Suppressor macrophage (primary cell): ENCODE results near the gene KBTBD7.

Source experiments
- DNase-seq, 4 experiments: peaks; one replicate each; pipeline ENCODE4 v3.0.0-alpha.2; 2020 to 2022
- total RNA-seq, 17 experiments: gene quantifications; one replicate each; lab custom pipeline; 2026; ENCODE audit warnings: mixed read lengths in 6 of 17, inconsistent platforms in 3 of 17; lab: John Stamatoyannopoulos, UW

Gene KBTBD7
- total RNA-seq = 1.1 to 16.6 (median 7.6) reads per million in 17 experiments

DNA sequence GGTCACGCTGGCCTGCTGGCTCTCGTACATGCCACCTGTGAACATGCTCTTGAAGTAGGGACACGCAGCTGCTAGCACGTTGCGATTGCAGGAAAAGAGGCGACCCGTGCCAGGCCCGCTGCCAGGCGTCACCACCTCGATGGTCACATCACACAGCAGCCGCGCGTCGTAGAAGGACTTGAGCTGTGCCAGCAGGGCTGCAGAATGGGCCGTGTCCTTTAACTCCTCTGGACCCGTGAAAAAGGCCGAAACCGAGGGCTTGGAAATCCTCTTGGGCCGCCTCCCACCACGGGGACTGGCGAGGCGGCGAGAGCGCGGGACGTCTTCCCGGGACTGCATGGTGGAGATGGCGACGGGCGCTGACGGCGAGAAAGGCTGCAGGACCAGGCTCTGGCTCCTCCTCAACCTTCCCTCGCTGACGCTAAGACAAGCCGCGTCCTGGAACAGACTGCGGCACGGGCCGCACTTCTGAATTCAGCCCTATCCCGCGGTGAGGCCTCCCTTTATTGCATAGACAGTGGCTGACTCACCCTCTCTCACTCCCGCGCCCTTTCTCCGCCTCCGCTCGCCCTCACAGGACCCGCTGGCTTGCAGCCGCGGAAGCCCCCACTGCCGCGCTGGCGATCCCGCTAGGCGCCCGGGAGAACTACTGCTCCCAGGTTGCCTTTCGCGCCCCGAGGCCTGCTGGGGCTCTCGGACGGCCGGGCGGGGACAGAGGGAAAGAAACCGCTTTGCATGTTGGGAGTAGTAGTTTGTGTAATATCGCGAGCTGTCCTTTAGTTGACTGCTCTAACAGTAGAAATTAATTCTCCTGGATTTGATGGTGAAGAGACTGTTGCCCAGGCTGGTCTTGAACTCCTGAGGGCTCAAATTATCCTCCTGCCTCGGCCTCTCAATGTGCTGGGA is at the start of gene KBTBD7:
TSS of gene KBTBD7 (minus strand) at position 651 of the 906 bp plus-strand sequence. CDS start at position 339, 312 bp downstream.
- DNase-seq = peak; percentile 95 to 97 (median 96)

DNA sequence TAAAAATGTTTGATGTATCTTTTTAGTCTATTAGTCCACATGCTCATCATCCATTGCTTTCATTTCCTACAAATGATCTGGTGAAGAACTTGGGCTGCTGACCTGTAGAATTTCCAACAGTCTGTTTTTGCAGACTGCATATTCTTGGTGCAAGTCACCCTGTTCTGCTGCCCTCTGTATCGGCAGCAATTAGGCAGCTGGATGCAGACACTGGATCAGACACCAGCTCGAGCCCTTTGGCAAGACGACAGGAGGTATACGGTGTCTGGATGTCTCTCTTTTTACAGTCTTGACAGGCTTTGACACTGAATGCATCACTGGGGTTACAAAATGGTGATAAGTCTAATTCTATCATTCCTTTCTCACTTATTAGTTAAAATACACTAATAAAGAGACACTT is 47.3 kb upstream of the KBTBD7 start:
- no peak for DNase-seq

GRCh38 chr13:41236369-41236768 is 42.0 kb upstream of the KBTBD7 start:
- DNase-seq = no peak

- DNase-seq = peak in 3 of 4 experiments; percentile 17 to 61 (median 46)
Measured at GRCh38 chr13:41232578-41233480, 38.5 kb upstream of the KBTBD7 start.

DNA sequence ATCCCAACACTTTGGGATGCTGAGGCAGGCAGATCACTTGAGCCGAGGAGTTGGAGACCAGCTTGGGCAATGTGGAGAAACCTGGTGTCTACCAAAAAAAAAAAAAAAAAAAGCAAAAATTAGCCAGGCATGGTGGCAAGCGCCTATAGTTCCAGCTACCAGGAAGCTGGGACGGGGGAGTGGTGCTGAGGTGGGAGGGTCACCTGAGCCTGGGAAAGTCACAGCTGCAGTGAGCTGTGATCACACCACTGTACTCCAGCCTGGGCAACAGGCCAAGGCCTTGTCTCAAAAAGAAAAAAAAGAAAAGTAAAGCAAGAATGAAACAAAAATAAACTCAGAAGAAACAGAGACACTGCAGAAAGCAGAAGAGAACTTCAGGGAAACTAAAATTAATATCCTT is 37.4 kb upstream of the KBTBD7 start:
- DNase-seq = peak in 1 of 4 experiments; percentile 21

GRCh38 chr13:41231025-41231677 is 36.8 kb upstream of the KBTBD7 start:
- no peak for DNase-seq

DNA sequence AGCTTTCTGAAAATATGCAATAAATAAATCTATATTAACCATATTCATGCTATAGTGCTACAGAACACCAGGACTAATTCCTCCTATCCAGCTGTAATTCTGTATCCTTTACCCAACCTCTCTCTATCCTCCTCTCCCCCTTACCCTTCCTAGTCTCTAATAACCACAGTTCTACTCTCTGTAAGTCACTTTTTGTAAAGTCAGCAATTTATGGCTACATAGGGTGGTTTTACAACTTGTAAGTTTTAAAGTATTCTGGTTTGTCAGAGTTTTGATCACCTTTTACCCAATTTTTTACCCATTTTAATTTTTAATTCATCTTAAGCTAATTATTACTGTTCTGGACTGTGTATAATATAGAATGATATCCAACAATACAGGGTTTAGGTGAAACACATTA is 35.0 kb upstream of the KBTBD7 start:
- no peak for DNase-seq

DNA sequence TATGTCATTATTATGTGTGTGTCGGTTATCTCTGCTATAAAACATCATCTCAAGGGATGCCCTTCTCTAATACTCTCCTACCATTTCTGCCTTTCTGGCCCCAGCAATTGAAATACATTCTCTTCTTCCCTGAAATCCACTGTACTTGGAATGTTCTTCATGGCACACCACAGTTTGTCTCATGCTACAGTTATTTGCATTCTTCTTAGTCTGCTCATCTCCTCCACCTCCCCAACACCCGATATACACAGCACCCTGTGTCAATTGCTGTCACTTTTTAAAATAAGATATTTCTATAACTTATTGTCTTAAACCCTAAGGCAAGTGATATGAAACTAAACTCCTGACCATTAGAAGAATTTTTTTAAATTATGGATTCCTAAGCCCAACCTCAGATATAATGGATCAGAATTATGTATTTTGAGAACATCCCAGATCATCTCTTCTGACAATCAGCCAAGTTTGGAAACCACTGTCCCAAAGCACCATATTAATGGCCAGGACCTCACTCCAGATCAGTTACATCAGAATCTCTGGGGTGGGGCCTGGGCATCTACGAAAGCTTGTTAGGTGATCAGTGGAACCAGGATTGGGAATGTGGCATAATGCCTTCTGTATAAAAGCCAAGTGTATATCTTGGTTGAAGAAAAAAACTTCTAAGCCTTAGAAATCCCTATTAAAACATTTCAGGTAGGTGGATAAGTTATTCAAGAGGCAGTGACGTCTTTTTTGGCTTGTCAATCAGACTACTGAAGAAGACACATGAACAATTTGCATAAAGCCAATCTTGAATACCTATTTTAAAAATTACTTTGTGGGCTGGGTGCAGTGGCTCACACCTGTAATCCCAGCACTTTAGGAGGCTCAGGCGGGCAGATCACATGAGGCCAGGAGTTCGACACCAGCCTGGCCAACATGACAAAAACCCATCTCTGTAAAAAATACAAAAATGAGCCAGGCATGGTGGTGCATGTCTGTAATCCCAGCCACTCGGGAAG is 30.0 kb upstream of the KBTBD7 start:
- DNase-seq = no peak

DNA sequence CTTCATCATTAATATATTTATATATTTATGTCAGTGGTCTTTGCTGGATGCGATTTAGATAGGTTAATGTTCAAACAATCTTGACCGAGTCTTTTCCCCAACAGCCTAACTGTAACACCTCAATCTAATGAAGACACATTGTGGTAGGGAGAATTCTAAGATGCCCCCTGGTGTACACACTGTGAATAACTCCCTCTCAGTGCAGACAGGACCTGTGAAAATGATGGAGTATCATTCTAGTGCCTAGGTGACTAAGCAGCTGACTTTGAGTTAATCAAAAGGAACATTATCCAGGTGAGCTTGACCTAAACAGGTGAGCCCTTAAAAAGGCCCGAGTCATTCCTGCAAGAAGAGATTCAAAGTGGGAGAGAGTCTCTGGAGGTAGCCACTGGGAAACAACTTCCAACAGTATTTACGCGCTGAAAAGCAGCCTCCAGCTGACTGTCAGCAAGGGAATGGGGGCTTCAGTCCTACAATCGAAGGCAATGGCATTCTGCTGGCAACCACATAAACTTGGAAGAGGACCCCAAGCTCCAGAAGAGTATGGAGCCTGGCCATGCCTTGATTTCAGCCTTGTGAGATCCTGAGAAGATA is 28.0 kb upstream of the KBTBD7 start:
- peak; percentile 58 to 65 (median 62) for DNase-seq

- DNase-seq = no peak
Measured at GRCh38 chr13:41220401-41220800, 26.0 kb upstream of the KBTBD7 start.

DNA sequence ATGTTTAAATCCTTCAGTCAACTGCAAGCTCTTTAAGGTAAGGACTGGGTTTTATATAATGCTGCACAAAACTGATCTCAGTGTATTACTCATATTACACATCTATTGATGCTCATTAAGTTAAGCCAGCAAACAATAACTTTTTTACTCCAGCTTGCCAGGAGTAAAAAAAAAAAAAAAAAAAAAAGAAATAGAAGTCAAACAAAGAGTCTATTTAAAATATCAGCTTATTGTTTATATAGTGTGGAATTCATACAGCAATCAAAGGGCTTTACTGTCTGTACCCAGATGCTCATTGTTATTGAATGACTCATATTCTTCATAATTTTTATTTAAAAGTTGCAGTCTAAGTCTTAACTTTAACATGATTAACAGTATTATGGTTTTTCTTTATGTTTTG is 21.8 kb upstream of the KBTBD7 start:
- DNase-seq = no peak

- DNase-seq = no peak
Measured at GRCh38 chr13:41213919-41214318, 19.6 kb upstream of the KBTBD7 start.

- no peak for DNase-seq
Measured at GRCh38 chr13:41213316-41213715, 18.9 kb upstream of the KBTBD7 start.

- no peak for DNase-seq
Measured at GRCh38 chr13:41212881-41213280, 18.5 kb upstream of the KBTBD7 start.

- DNase-seq = no peak
Measured at GRCh38 chr13:41211062-41211461, 16.7 kb upstream of the KBTBD7 start.

DNA sequence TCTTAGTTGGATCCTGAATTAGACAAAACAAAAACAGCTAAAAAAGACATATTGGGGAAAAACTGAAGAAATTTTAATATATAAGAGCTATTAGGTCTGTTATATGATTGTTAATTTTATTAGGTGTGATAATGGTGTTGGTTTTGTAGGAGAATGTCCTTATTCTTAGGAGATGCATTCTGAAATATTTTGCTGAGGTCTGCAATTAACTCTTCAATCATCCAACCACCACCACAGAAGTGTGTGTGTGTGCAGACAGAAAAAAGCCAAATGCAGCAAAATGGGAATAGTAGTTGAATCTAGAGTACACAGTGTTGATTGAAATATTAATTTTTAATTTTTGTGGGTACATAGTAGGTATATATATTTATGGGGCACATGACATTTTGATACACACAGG is 12.1 kb upstream of the KBTBD7 start:
- DNase-seq = no peak

DNA sequence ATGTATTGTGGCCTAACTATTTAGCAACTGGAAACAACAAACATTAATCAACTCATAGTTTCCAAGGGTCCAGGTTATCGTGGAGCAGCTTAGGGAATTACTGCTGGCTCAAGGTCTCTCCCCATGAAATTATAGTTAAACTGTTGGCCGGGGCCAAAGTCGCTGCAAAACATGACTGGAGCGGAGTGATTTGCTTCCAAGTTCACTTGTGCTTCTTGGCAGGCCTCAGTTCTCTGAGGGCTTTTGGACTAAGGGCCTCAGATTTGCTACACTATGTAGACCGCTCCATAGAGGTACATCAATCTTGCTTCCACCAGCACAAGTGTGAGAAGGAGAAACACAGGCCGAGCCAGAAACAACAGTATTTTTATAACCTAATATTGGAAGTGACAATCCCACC is 9.4 kb upstream of the KBTBD7 start:
- DNase-seq = no peak

GRCh38 chr13:41200126-41200525 is 5.8 kb upstream of the KBTBD7 start:
- DNase-seq = no peak

- DNase-seq = peak in 2 of 4 experiments; percentile 5 to 9
Measured at GRCh38 chr13:41199526-41199925, 5.2 kb upstream of the KBTBD7 start.

GRCh38 chr13:41199079-41199478 is 4.7 kb upstream of the KBTBD7 start:
- DNase-seq = no peak

GRCh38 chr13:41196620-41197019 is 2.3 kb upstream of the KBTBD7 start:
- DNase-seq = peak in 1 of 4 experiments; percentile 16
